Vagina (tissue), 2 donors: Measurements from ENCODE around the gene SDHAF1.

Experiments used
- POLR2A ChIP-seq, 2 donors: fragments of 450-650 bp; IDR thresholded peaks; one replicate each; pipeline ENCODE4 v1.6.1; 2017; ENCODE audit warnings: antibody characterized with exemption in 2 of 2, mild to moderate bottlenecking in 2 of 2, moderate library complexity in 2 of 2
- POLR2AphosphoS5 ChIP-seq, 2 donors: sonication (generic); formaldehyde crosslinking; IDR thresholded peaks; one replicate each; pipeline ENCODE4 v1.9.0; 2017; ENCODE audit warnings: antibody characterized with exemption in 2 of 2, mild to moderate bottlenecking in 2 of 2, low read depth in 1 of 2; ENCODE audit not compliant: insufficient read depth in 1 of 2
- TF ChIP-seq, protein P1 (sequence below), 3 experiments: fragments of 450-650 bp in 2 of 3; fragments of 200-600 bp in 1 of 3; sonication (generic) in 1 of 3; IDR thresholded peaks; one replicate each; pipeline ENCODE4 v1.5.1; 2017 to 2019; ENCODE audit warnings: antibody characterized with exemption in 3 of 3, mild to moderate bottlenecking in 2 of 3, moderate library complexity in 2 of 3

DNA sequence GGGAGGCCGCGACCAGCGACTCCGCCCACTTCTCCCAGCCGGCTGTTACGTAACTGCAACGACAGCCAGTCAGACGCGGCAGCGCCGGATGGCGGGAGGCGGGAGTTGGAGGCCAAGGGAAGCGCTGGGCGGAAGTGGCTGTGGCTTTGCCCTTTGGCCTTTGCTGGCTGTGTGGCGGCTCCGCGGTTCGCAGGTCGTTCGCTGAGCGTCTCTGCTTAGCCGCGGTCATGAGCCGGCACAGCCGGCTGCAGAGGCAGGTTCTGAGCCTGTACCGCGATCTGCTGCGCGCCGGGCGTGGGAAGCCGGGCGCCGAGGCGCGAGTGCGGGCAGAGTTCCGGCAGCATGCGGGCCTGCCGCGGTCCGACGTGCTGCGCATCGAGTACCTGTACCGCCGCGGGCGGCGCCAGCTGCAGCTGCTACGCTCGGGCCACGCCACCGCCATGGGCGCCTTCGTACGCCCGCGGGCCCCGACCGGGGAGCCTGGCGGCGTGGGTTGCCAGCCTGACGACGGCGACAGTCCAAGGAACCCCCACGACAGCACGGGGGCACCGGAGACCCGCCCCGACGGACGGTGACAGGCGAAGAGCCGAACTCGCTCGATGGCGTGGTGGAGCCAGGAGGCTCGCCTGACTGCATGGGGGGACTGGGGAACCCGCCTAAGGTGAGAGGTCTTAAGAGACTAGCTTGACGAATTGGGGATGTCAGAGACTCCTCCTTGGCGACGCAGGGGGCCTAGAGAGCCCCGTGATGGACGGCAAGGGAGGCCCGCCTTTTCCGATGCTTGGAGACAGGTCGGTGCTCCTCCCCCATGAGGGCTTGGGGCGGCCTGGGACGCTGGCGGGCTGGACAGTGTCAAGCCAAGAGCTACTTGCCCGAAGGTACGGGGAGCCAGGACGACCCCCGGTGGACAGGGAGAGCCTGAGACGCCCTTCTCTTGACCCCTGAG is at the start of gene SDHAF1:
- TF ChIP-seq, protein P1, sequence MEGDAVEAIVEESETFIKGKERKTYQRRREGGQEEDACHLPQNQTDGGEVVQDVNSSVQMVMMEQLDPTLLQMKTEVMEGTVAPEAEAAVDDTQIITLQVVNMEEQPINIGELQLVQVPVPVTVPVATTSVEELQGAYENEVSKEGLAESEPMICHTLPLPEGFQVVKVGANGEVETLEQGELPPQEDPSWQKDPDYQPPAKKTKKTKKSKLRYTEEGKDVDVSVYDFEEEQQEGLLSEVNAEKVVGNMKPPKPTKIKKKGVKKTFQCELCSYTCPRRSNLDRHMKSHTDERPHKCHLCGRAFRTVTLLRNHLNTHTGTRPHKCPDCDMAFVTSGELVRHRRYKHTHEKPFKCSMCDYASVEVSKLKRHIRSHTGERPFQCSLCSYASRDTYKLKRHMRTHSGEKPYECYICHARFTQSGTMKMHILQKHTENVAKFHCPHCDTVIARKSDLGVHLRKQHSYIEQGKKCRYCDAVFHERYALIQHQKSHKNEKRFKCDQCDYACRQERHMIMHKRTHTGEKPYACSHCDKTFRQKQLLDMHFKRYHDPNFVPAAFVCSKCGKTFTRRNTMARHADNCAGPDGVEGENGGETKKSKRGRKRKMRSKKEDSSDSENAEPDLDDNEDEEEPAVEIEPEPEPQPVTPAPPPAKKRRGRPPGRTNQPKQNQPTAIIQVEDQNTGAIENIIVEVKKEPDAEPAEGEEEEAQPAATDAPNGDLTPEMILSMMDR (IDR thresholded peaks at IDR 0.05), result no peak
- TF ChIP-seq POLR2A (IDR thresholded peaks at IDR 0.05) (peak in 1 of 2 donors; percentile 55), POLR2AphosphoS5 (IDR thresholded peaks at IDR 0.05; ENCODE audit: insufficient read depth in 1 of 2, low read depth in 1 of 2) (peak; percentile 92 to 94)
